ENCODE data around the gene C1orf159.
"Not testable (repeated sequence)": the region's sequence is repeated elsewhere in the genome, so short reads cannot be mapped to it uniquely, and the experiment has no call there.

C1orf159 gene

DNA sequence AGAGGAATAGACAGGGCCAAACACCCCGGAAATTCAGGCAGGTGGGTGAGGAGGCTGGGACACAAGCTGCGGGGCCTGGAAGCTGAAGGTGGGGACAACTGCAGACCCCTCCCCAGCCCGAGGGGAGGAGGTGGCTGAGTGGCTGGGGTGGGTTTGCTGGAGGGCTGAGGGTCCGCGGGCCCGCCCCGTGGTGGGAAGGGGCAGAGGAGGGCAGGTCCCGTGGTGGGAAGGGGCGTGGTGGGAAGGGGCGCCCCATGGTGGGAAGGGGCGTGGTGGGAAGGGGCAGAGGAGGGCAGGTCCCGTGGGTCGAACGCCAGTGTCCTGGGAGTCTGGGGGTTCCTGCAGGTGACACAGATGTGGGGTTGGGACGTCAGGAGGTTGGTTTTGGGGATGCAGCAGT lies 33.5 kb upstream of the C1orf159 start:
- DNase-seq: no peak

- no peak for DNase-seq
These were observed 32.7 kb upstream of the C1orf159 start for GRCh38 chr1:1148569-1148968.

GRCh38 chr1:1148061-1148460 lies 32.2 kb upstream of the C1orf159 start:
- no peak for DNase-seq

GRCh38 chr1:1146596-1146995 lies 30.7 kb upstream of the C1orf159 start:
- DNase-seq: no peak

- no peak for DNase-seq
These were observed 30.1 kb upstream of the C1orf159 start for GRCh38 chr1:1146026-1146425.

- DNase-seq: no peak
These were observed 29.6 kb upstream of the C1orf159 start for GRCh38 chr1:1145547-1145914.

DNA sequence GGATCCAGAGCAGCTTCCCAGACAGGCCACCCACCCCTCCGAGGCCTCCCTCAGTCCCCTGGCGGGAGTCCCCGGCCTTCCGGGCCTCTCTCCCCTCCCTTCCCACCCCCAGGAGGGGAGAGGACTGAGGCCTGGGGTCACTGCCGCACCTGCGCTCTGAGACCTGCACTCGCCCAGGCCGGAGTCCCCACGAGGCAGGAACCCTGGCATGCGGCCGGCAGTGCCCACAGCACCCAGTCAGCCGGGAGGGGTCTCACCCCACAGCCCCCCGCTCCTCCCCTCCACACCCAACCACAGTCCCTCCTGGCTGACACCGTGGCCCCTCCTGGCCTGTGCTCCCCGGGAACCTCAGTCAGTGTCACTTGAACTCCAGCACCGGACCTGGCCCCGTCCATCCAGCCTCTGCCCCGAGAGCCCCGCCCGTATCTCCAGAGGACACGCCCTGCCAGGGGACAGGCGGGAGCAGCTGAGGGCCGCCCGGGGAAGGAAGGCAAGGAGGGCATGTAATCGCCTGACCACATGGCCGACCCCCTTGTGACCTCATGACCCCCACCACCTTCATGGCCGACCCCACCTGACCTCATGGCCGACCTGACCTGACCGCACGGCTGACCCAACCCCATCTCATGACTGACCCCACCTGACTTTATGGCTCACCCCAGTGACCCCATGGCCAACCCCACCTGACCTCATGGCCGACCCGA lies 29.1 kb upstream of the C1orf159 start:
- DNase-seq: no peak

- DNase-seq: no peak
These were observed 28.4 kb upstream of the C1orf159 start for GRCh38 chr1:1144122-1144842.

GRCh38 chr1:1143636-1144035 lies 27.7 kb upstream of the C1orf159 start:
- no peak for DNase-seq

DNA sequence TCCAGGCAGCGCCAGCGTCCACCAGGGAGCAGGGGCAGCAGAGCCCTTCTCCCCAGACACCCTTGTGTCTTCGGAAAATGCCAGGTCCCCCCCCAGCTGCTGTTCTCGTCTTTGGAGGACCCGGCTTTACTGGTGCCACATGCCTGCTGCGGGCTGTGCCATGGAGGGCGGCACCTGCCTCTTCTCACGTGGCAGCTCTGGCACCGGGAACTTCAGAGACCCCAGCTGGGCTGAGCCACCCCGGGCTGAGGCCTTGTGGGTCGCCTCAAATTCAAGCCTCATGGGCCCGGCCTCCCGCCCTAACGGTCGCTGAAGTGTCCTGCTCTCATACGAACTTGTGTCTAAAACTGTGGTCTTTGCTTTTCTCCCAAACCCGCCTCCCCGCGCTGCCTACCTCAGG lies 27.0 kb upstream of the C1orf159 start:
- no peak for DNase-seq

DNA sequence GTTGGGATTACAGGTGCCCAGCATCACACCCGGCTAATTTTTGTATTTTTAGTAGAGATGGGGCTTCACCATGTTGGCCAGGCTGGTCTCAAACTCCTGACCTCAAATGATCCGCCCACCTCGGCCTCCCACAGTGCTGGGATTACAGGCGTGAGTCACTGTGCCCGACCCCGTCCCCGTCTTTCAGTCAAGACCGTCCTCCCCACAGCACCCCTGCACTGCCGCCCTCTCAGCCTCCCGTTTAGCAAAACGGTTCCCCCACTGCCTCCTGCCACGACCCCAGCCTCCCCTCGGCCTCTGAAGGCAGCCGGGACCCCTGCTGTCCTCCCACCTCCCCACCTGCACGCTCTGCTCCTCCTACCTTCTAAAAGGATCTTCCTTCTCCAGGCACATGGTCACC lies 26.5 kb upstream of the C1orf159 start:
- not testable (repeated sequence) for DNase-seq

DNA sequence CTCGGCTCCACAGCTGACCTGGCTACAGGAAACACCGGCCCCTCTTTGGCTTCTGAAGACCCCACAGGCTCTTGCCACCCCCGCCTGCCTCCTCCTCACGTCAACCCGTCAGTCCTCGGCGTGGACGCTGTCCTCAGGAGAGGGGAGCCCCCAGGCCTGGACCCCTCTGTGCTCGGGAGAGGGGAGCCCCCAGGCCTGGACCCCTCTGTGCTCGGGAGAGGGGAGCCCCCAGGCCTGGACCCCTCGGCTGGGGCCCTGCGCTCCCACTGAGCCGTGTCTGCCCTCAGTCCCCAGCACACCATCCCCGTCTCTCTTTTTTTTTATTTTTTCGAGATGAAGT lies 26.0 kb upstream of the C1orf159 start:
- DNase-seq: no peak

DNA sequence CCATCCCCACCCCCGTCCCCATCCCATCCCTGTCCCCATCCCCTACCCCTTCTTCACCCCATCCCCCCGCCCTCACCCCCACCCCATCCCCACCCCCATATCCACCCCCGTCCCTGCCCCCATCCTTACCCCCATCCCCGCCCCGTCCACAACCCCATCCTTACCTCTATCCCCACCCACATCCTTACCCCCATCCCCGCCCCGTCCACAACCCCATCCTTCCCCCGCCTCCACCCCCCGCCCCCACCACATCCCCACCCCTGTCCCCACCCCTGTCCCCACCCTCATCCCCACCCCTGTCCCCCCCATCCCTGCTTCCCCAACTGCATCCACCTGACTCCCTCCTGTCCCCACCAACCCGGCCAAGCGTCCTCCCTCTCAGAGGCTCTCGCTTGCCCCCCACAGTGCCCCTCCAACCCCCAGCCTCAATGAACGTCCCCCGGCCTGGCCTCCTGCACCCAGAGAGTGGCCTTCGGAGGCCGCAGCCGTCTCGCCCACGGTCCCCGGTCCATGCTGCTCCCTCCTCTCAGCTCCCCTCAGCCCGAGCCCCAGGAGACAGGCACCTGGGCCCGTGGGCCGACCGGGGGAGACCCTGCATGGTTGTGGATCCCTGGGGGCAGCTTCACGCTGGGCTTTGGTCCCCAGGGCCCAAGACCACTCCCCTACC lies 25.5 kb upstream of the C1orf159 start:
- no peak for DNase-seq

DNA sequence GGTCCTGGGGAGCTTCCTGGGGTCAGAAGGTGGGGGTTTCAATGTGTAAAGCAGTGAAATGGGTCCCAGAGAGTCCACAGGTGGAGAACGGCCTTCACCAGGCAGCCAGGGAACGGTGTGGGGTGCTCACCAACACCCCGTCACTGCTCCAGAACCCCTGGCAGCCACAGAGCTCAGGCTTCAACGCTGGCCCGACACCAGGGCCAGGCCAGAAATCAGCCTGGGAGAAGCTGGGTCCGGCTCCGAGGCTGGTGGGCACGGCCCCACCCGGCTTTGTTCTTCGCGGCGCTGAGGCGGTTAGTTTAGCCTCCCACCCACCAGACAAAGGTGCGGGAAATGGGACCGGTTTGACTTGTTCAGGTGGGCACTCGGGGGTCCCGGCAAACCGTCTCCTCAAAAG lies 24.8 kb upstream of the C1orf159 start:
- DNase-seq: no peak

- DNase-seq: no peak
These were observed 21.6 kb upstream of the C1orf159 start for GRCh38 chr1:1137256-1138045.

GRCh38 chr1:1136547-1137230 lies 20.8 kb upstream of the C1orf159 start:
- DNase-seq: no peak

DNA sequence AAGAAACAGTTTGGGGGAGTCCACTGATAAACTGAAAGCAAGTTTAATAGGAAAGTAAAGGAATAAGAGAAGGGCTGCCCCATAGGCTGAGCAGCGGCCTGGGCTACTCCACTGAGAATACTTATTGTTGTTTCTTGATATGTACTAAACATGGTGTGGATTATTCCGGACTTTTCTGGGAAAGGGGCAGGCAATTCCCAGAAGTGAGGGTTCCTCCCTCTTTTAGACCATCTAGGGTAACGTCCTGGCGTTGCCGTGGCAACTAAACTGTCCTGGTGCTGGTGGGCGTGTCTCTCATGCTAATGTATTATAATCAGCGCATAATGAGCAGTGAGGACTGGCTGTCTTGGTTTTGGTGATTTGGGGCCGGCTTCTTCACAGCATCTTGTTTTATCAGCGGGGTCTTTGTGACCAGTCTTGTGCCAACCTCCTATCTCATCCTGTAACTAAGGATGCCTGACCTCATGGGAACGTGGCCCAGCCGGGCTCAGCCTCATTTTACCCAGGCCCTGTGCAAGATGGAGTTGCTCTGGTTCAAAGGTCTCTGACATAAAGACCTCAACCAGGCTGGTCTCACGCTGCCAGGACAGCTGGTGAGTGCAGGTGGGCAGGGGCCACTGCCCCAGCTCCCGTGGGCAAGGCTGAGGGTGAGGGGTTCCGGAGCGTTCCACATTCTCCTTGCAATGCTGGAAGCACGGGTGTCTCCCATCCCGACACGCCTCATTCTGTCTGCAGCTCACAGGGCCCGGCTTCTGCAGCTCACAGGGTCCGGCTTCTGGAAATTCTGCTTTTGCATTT lies 19.6 kb upstream of the C1orf159 start:
- no peak for DNase-seq

DNA sequence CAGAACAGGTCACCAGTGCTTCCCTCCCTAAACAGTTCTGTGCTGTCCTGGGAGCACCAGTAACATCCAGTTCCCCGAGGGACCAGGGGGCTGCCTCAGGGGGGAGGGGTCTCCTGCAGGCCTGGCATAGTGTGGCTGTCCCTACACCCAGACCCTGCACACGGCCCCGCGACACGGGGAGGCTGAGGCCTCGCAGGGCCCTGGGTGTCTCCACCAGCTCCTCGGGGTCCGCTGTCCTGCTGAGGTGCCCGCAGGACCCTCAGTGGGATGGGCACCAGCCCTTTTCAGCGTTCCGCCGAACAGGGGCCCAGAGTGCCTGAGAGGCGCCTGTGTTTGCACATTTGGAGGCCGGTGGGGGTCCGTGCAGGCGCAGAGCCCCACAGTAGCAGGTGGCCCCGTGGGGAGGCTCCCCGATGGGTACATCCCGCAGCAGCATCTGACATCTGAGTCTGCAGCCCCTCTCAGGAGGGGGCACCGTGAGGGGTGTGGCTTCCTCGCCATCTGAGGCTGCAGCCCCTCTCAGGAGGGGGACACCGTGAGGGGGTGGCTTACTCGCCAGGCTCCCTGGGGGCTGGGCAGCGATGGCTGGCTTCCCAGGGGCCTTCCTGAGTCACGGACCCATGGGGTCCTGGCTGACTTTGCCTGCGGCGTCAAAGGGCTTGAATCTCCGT lies 18.5 kb upstream of the C1orf159 start:
- no peak for DNase-seq

DNA sequence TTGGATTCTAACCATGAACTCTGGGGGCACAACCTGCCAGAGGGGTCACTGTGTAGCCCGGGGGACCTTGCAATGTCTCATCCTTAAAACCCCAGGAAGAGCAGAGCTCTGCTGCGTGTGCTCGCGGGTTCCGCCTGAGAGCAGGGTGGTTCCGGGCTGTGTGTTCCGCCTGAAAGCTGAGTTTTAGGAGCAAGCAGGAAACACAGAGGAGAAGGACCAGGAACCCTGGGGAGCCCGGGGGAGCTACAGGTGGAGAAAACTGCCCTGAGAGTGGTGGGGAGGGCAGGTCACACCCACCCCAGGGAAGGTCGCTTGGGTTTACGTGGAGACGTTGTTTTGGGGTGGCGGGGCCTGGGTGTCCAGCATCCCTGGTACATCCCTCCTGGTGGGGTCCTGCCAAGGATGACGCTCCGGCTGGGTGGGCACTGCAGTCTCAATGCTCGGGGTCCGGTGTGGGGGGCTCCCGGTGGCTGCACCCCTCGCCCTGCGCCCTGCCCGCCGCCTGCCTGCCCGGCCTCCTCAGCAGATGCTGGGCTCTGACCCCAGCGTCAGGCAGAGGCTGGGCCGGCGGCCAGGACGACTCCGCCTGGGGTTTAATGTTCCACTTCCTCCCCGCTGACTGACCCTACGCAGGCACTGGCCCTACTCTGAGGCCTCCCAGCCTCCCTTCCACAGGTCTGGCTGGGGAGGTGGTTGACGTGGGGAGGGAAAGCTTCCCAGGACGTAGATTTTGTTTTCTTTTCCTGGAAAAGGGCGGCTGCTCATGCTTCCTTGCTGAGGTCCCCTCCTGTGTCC lies 17.3 kb upstream of the C1orf159 start:
- no peak for DNase-seq
